Measurements from ENCODE around the gene SCN8A.

Gene SCN8A

GRCh38 chr12:51714666-51715065 is 123.6 kb downstream of the SCN8A start:
- DNase-seq, result no peak
- Histone ChIP-seq H3K27me3 (replicated peaks; ENCODE audit: insufficient read depth, low read length) (no peaks in the 10 kb centered on the region), H3K4me3 (ENCODE audit: low read length) (no peak overlapping the region), H3K4me1 (ENCODE audit: low read length) (no peaks in the 10 kb centered on the region), H3K36me3 (replicated peaks; ENCODE audit: insufficient read depth, low read length) (no peaks in the 10 kb centered on the region), H3K4me2 (ENCODE audit: low read depth, low read length) (no peak overlapping the region), H2AFZ (ENCODE audit: low read length) (no peak overlapping the region), H3K9ac (ENCODE audit: low read length) (no peak overlapping the region), H4K20me1 (ENCODE audit: insufficient read depth, low read length) (no peaks in the 10 kb centered on the region), H3K9me3 (replicated peaks; ENCODE audit: insufficient read depth, low read length) (no peaks in the 10 kb centered on the region), H3K27ac (ENCODE audit: low read length) (no peak overlapping the region), H3F3A (ENCODE audit: insufficient read depth, low read length) (no peaks in the 10 kb centered on the region), H3K9me2 (replicated peaks; ENCODE audit: insufficient read depth, low read length) (no peaks in the 10 kb centered on the region), H3K79me2 (ENCODE audit: low read length) (no peaks in the 10 kb centered on the region)
- TF ChIP-seq EZH2 (optimal IDR thresholded peaks at IDR 0.05; ENCODE audit: low read depth, low read length) (no peak), CTCF (IDR thresholded peaks at IDR 0.05; ENCODE audit: low read length) (no peak), EZH2phosphoT487 (IDR thresholded peaks at IDR 0.05; ENCODE audit: low read length) (no peak)

- Histone ChIP-seq H3K4me3 (ENCODE audit: low read length) (no peak overlapping the region), H3K4me2 (ENCODE audit: low read depth, low read length) (no peak overlapping the region), H2AFZ (ENCODE audit: low read length) (no peak overlapping the region), H4K20me1 (ENCODE audit: insufficient read depth, low read length) (no peaks in the 10 kb centered on the region), H3K9me3 (replicated peaks; ENCODE audit: insufficient read depth, low read length) (no peaks in the 10 kb centered on the region), H3K27ac (ENCODE audit: low read length) (no peak overlapping the region), H3K4me1 (ENCODE audit: low read length) (no peaks in the 10 kb centered on the region), H3K79me2 (ENCODE audit: low read length) (no peaks in the 10 kb centered on the region), H3K36me3 (replicated peaks; ENCODE audit: insufficient read depth, low read length) (no peaks in the 10 kb centered on the region), H3F3A (ENCODE audit: insufficient read depth, low read length) (no peaks in the 10 kb centered on the region), H3K9ac (ENCODE audit: low read length) (no peak overlapping the region), H3K9me2 (replicated peaks; ENCODE audit: insufficient read depth, low read length) (no peaks in the 10 kb centered on the region), H3K27me3 (replicated peaks; ENCODE audit: insufficient read depth, low read length) (no peaks in the 10 kb centered on the region)
- DNase-seq, result no peak
- TF ChIP-seq EZH2 (optimal IDR thresholded peaks at IDR 0.05; ENCODE audit: low read depth, low read length), result no peak
- TF ChIP-seq CTCF (IDR thresholded peaks at IDR 0.05; ENCODE audit: low read length), result no peak
- TF ChIP-seq EZH2phosphoT487 (IDR thresholded peaks at IDR 0.05; ENCODE audit: low read length), result no peak
Measured at GRCh38 chr12:51717326-51717925, 126.4 kb downstream of the SCN8A start.

- H3K4me1 ChIP-seq (ENCODE audit: low read length), result no peaks in the 10 kb centered on the region
- H3F3A ChIP-seq (ENCODE audit: insufficient read depth, low read length), result no peaks in the 10 kb centered on the region
- H3K27me3 ChIP-seq (replicated peaks; ENCODE audit: insufficient read depth, low read length), result no peaks in the 10 kb centered on the region
- DNase-seq, result no peak
- no peaks in the 10 kb centered on the region for H4K20me1 ChIP-seq (ENCODE audit: insufficient read depth, low read length)
- H3K9me3 ChIP-seq (replicated peaks; ENCODE audit: insufficient read depth, low read length), result no peaks in the 10 kb centered on the region
- H3K79me2 ChIP-seq (ENCODE audit: low read length), result no peaks in the 10 kb centered on the region
- no peak overlapping the region for H3K4me2 ChIP-seq (ENCODE audit: low read depth, low read length)
- no peak overlapping the region for H3K4me3 ChIP-seq (ENCODE audit: low read length)
- no peak overlapping the region for H3K9ac ChIP-seq (ENCODE audit: low read length)
- H2AFZ ChIP-seq (ENCODE audit: low read length), result no peak overlapping the region
- H3K36me3 ChIP-seq (replicated peaks; ENCODE audit: insufficient read depth, low read length), result no peaks in the 10 kb centered on the region
- no peaks in the 10 kb centered on the region for H3K9me2 ChIP-seq (replicated peaks; ENCODE audit: insufficient read depth, low read length)
- H3K27ac ChIP-seq (ENCODE audit: low read length), result no peak overlapping the region
- TF ChIP-seq EZH2phosphoT487 (IDR thresholded peaks at IDR 0.05; ENCODE audit: low read length), result no peak
- TF ChIP-seq CTCF (IDR thresholded peaks at IDR 0.05; ENCODE audit: low read length), result no peak
- TF ChIP-seq EZH2 (optimal IDR thresholded peaks at IDR 0.05; ENCODE audit: low read depth, low read length), result no peak
Measured at GRCh38 chr12:51721282-51721940, 130.4 kb downstream of the SCN8A start.

Measured in MM.1S (cell line).